Measurements from ENCODE around the gene ZNF805. TPM values are rescaled to one million over a fixed set of nuclear protein-coding genes. Genes with fewer than 3 reads are reported as not detected.
"Not testable (repeated sequence)": the region's sequence is repeated elsewhere in the genome, so short reads cannot be mapped to it uniquely, and the experiment has no call there.

ZNF805 gene
- total RNA-seq, 1 donor from 2014 or later = 27.9 TPM

GRCh38 chr19:57269515-57270250, 29.3 kb downstream of the ZNF805 start:
- no peak for DNase-seq

GRCh38 chr19:57271280-57271679, 30.8 kb downstream of the ZNF805 start:
- DNase-seq = no peak

- DNase-seq = no peak
Observed at GRCh38 chr19:57273014-57273413, 32.6 kb downstream of the ZNF805 start.

GRCh38 chr19:57276430-57276829, 36.0 kb downstream of the ZNF805 start:
- no peak for DNase-seq

- DNase-seq = not testable (repeated sequence)
Observed at GRCh38 chr19:57278481-57278880, 38.0 kb downstream of the ZNF805 start.

GRCh38 chr19:57279418-57280164, 39.2 kb downstream of the ZNF805 start:
- DNase-seq = peak; percentile 98

- DNase-seq = peak; percentile 98
Observed at GRCh38 chr19:57280165-57280961, 39.9 kb downstream of the ZNF805 start, which contains the start of gene ZNF460. TSS of gene ZNF460 (plus strand) at chr19:57280485. CDS start at chr19:57280807, 322 bp downstream.

GRCh38 chr19:57280962-57281400, 40.5 kb downstream of the ZNF805 start:
- DNase-seq = no peak

GRCh38 chr19:57282011-57282643, 41.7 kb downstream of the ZNF805 start:
- no peak for DNase-seq

GRCh38 chr19:57288373-57288772, 47.9 kb downstream of the ZNF805 start:
- no peak for DNase-seq

- no peak for DNase-seq
Observed at GRCh38 chr19:57290970-57291369, 50.5 kb downstream of the ZNF805 start.

- DNase-seq = no peak
Observed at GRCh38 chr19:57292547-57292946, 52.1 kb downstream of the ZNF805 start.

- DNase-seq = no peak
Observed at GRCh38 chr19:57293719-57294118, 53.3 kb downstream of the ZNF805 start.

- DNase-seq = no peak
Observed at GRCh38 chr19:57302020-57302465, 61.6 kb downstream of the ZNF805 start.

- DNase-seq = no peak
Observed at GRCh38 chr19:57302727-57303401, 62.4 kb downstream of the ZNF805 start.

Other genes starting within 250 kb of the ZNF805 start
- gene USP29, start 120.6 kb upstream of the ZNF805 start, total RNA-seq = not detected
- gene ZIM3, start 95.4 kb upstream of the ZNF805 start, total RNA-seq = not detected
- gene DUXA, start 73.1 kb upstream of the ZNF805 start, total RNA-seq = not detected
- gene ZNF264, start 49.1 kb upstream of the ZNF805 start, total RNA-seq = 21.5 TPM
- 2.3 TPM for gene AURKC, start 9.6 kb upstream of the ZNF805 start, total RNA-seq
- 95.8 TPM for gene ZNF460, start 39.9 kb downstream of the ZNF805 start, total RNA-seq
- 12.8 TPM for gene ZNF543, start 79.8 kb downstream of the ZNF805 start, total RNA-seq
- gene ZNF304, start 110.6 kb downstream of the ZNF805 start, total RNA-seq = 10.2 TPM
- 13.3 TPM for gene TRAPPC2B, start 122.9 kb downstream of the ZNF805 start, total RNA-seq
- 3.3 TPM for gene ZNF547, start 122.9 kb downstream of the ZNF805 start, total RNA-seq
- gene ZNF548, start 149.2 kb downstream of the ZNF805 start, total RNA-seq = 35.6 TPM
- gene ZNF17, start 170.5 kb downstream of the ZNF805 start, total RNA-seq = 14.7 TPM
- gene ZNF749, start 194.7 kb downstream of the ZNF805 start, total RNA-seq = 12.6 TPM
- 1.2 TPM for gene VN1R1, start 216.5 kb downstream of the ZNF805 start, total RNA-seq
- 13.9 TPM for gene ZNF772, start 236.9 kb downstream of the ZNF805 start, total RNA-seq
- 10.5 TPM for gene ZNF419, start 247.1 kb downstream of the ZNF805 start, total RNA-seq